Thyroid gland (tissue), 4 donors: ENCODE measurements around the gene EFNB3. TPM values are rescaled to one million over a fixed set of nuclear protein-coding genes. Genes with fewer than 3 reads are reported as not detected.

Experiments
- DNase-seq, 2 donors: peaks; one replicate each; pipeline ENCODE4 v3.0.0-alpha.2; 2019
- H3K27ac ChIP-seq, 3 donors: fragments of 200-600 bp; sonication (generic); 1 replicate in 2 of 3; 2 replicates in 1 of 3; pipeline ENCODE4 v1.5.1; 2016 to 2019; ENCODE audit warnings: mild to moderate bottlenecking in 1 of 3, moderate library complexity in 1 of 3
- H3K27me3 ChIP-seq: fragments of 200-600 bp; sonication (generic); one replicate; pipeline ENCODE4 v1.5.1; 2019
- H3K36me3 ChIP-seq, 2 donors: fragments of 200-600 bp; sonication (generic); one replicate each; pipeline ENCODE4 v1.5.1; 2016 to 2019
- H3K4me1 ChIP-seq, 2 donors: fragments of 200-600 bp; sonication (generic); one replicate each; pipeline ENCODE4 v1.5.1; 2017 to 2019
- H3K4me3 ChIP-seq, 3 donors: fragments of 200-600 bp; sonication (generic); replicated peaks in 1 of 3; 1 replicate in 2 of 3; 2 replicates in 1 of 3; pipeline ENCODE4 v1.5.1; 2016; ENCODE audit warnings: mild to moderate bottlenecking in 1 of 3
- H3K9me3 ChIP-seq: fragments of 200-600 bp; sonication (generic); one replicate; pipeline ENCODE4 v1.5.1; 2017
- CTCF ChIP-seq, 6 experiments: fragments of 200-600 bp in 3 of 6; fragments of 450-650 bp in 3 of 6; sonication (generic) in 3 of 6; IDR thresholded peaks; one replicate each; pipeline ENCODE4 v1.5.1; 2016 to 2019; ENCODE audit warnings: antibody characterized with exemption in 6 of 6, mild to moderate bottlenecking in 2 of 6, inconsistent platforms in 1 of 6, moderate library complexity in 1 of 6
- POLR2A ChIP-seq, 2 donors: fragments of 450-650 bp; IDR thresholded peaks; one replicate each; pipeline ENCODE4 v1.6.1; 2017; ENCODE audit warnings: antibody characterized with exemption in 2 of 2, mild to moderate bottlenecking in 2 of 2, moderate library complexity in 1 of 2
- WGBS, 2 donors: methylation state at CpG; one replicate each; pipeline ENCODE4 v1.1.5; 2017; 5-methylcytosine and 5-hydroxymethylcytosine counted together
- intact Hi-C: fragments of 100-400 bp; cut with DNase I; formaldehyde crosslinking; loops from one replicate; pipeline ENCODE4 v1.15.1; 2023
- total RNA-seq, 4 donors: library from RNA; depleted of rRNA; stranded (reverse); fragments of >200 nt; gene quantifications; one replicate each; pipeline ENCODE4 v1.2.3, GENCODE V29; 2016

The EFNB3 gene
- total RNA-seq, 4 donors from 2014 or later, result 0.27 to 0.38 (median 0.33) TPM; not detected in 1

DNA sequence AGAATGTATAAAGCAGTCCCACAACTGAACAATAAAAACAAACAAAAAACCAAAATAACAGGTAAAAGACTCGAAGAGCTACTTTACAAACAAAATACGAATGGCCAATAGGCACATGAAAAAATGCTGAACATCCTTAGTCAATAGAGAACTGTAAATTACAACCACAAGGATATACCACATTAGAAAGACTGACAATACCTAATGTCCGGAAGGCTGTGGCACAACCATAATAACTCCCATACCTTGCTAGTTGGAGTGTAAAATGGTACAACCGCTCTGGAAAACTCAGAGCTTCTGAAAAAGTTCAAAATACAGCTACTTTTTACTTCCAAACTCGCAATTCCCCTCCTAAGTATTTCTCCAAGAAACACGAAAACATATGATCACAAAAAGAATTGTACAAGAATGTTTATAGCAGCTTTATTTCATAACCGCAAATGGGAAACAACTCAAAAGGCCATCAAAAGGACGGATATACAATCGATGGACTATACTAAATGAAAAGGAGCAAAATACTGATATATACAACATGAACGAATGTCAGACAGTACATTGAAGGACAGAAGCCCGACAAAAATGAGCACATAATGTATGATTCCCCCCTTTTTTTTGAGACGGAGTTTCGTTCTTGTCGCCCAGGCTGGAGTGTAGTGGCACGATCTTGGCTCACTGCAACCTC, 20.0 kb upstream of the EFNB3 start:
- no peaks in the 10 kb centered on the region for H3K36me3 ChIP-seq
- H3K4me1 ChIP-seq, result peaks cover 21% of the 10 kb centered on the region in 2 donors
- TF ChIP-seq POLR2A (IDR thresholded peaks at IDR 0.05) (no peak), CTCF (IDR thresholded peaks at IDR 0.05) (no peak)
- intact Hi-C loops, result loop anchor here (5.0 kb wide), 2 partner anchors 53 to 113 kb away; partner anchors contain the start of gene SHBG
- peak overlapping the region in 2 of 3 donors; percentile 88 to 89 for H3K4me3 ChIP-seq
- peak overlapping the region in 2 of 3 donors; percentile 89 to 99 for H3K27ac ChIP-seq
- H3K9me3 ChIP-seq, result no peaks in the 10 kb centered on the region
- no peaks in the 10 kb centered on the region for H3K27me3 ChIP-seq
- DNase-seq, result no peak
- WGBS, 2 donors, result 63 to 67% methylated on average over 15 of the region's 15 CpGs

DNA sequence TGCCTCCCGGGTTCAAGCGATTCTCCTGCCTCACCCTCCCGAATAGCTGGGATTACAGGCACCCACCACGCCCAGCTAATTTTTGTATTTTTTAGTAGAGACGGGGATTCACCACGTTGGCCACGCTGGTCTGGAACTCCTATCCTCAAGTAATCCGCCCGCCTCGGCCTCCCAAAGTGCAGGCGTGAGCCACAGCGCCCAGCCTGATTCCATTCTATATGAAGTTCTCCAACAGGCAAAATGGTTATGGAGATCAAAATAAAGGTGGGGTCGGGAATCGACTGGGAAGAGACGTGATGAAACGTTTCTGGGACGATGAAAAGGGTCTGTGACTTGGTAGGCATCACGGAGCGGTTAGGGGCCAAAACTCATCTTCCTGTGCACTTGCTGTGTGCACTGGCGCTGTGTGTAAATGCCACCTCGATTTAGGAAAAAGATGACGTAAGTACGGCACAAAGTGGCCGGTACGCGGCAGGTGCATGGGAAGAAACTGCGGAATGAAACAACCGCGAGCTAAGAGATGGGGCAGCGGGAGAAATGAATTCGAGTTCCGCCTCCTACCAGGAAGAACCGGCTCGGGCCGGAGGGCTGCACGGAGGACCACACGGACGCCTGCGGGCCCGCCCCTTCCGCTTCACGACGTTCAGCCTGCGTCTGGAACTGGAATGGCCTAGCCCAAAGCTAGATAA, 19.3 kb upstream of the EFNB3 start:
- Histone ChIP-seq H3K36me3 (no peaks in the 10 kb centered on the region), H3K27ac (peak overlapping the region; percentile 89 to 99 (median 97)), H3K9me3 (no peaks in the 10 kb centered on the region), H3K27me3 (no peaks in the 10 kb centered on the region), H3K4me1 (peaks cover 21% of the 10 kb centered on the region in 2 donors), H3K4me3 (peak overlapping the region; percentile 88 to 96 (median 89))
- TF ChIP-seq CTCF (IDR thresholded peaks at IDR 0.05), result no peak
- peak in 1 of 2 donors; percentile 56 for TF ChIP-seq POLR2A (IDR thresholded peaks at IDR 0.05)
- peak; percentile 91 to 93 for DNase-seq
- intact Hi-C loops, result loop anchor here (5.0 kb wide), 2 partner anchors 53 to 113 kb away; partner anchors contain the start of gene SHBG
- 5 to 7% methylated on average over 42 to 44 of the region's 44 CpGs for WGBS, 2 donors

DNA sequence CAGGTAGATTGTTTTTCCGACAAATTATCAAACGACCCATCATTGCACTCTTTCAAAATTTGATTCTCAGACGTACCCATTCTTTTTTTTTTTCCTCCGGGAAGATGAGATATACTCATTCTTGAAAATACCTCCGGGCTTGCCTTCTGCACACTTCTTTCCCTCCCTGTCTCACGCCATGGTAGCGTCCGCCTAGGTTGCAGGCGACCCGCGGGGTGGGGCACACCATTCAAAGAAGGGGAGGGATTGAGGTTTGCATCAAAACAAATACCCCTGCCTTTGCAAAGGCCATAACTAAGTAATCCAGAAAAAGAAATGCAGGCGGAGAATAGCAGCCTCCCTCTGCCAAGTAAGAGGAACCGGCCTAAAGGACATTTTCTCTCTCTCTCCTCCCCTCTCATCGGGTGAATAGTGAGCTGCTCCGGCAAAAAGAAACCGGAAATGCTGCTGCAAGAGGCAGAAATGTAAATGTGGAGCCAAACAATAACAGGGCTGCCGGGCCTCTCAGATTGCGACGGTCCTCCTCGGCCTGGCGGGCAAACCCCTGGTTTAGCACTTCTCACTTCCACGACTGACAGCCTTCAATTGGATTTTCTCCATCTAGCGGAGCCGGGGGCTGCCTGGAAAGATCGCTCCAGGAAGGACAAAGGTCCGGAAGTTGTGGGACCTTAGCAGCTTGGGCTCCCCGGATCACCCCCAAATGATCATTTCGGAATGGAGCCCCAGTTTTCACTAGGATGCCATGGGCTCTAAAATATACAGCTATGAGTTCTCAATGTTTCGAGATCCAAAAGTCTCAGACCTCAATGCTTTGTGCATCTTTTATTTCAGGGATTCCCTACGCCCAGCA, 18.6 kb upstream of the EFNB3 start:
- no peaks in the 10 kb centered on the region for H3K9me3 ChIP-seq
- no peaks in the 10 kb centered on the region for H3K36me3 ChIP-seq
- peak; percentile 74 to 80 for DNase-seq
- WGBS, 2 donors, result 0% methylated on average over 29 to 30 of the region's 30 CpGs
- intact Hi-C loops, result loop anchor here (5.0 kb wide), 2 partner anchors 54 to 114 kb away; partner anchors contain the start of gene SHBG
- TF ChIP-seq POLR2A (IDR thresholded peaks at IDR 0.05), result peak; percentile 58 to 78
- peak in 1 of 6 experiments; percentile 2 for TF ChIP-seq CTCF (IDR thresholded peaks at IDR 0.05)
- H3K4me1 ChIP-seq, result peaks cover 21% of the 10 kb centered on the region in 2 donors
- peak overlapping the region; percentile 88 to 96 (median 89) for H3K4me3 ChIP-seq
- no peaks in the 10 kb centered on the region for H3K27me3 ChIP-seq
- peak overlapping the region; percentile 89 to 99 (median 97) for H3K27ac ChIP-seq

DNA sequence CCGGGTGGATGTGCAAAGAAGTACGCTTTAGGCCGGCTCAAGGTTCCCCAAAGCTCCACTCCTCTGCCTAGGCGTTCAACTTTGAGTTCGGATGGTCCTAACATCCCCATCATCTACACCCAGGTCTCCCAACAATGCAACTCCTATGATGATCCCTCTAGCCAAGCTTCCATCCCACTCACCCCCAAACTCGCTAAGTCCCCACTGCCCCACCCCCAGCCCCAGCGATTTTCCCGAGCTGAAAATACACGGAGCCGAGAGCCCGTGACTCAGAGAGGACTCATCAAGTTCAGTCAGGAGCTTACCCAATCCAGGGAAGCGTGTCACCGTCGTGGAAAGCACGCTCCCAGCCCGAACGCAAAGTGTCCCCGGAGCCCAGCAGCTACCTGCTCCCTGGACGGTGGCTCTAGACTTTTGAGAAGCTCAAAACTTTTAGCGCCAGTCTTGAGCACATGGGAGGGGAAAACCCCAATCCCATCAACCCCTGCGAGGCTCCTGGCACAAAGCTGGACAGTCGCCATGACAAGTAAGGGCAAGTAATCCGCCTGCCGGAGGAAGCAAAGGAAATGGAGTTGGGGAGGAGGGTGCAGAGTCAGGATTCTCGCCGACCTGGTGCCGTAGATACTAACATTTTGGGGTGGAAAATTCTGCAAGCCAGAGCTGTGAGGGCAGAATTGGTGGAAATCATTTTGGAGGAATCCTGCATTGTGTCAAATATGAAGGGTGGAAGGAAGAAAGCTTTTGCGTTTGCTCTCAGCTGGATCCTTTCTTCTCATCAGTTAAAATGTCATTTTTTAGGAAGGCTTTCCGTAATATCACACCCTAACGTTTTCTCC, 17.7 kb upstream of the EFNB3 start, which contains the start of gene TP53:
TP53 (minus strand) TSS at position 419 of the 836 bp plus-strand sequence. CDS start 10,896 bp downstream, outside the sequence.
- 0 to 1% methylated on average over 27 to 30 of the region's 30 CpGs for WGBS, 2 donors
- TF ChIP-seq POLR2A (IDR thresholded peaks at IDR 0.05), result peak in 1 of 2 donors; percentile 76
- TF ChIP-seq CTCF (IDR thresholded peaks at IDR 0.05), result peak in 1 of 6 experiments; percentile 15
- Histone ChIP-seq H3K9me3 (no peaks in the 10 kb centered on the region), H3K27ac (peak within 1 kb of the TSS; percentile 89 to 99 (median 97)), H3K4me1 (peaks cover 21% of the 10 kb centered on the region in 2 donors), H3K4me3 (peak within 1 kb of the TSS; percentile 88 to 96 (median 89)), H3K36me3 (no peaks in the 10 kb centered on the region), H3K27me3 (no peaks in the 10 kb centered on the region)
- intact Hi-C loops, result loop anchor here (5.0 kb wide), 2 partner anchors 55 to 115 kb away; partner anchors contain the start of gene SHBG
- peak; percentile 91 to 92 for DNase-seq
